Germinal center (tissue), 1 donor: ENCODE data around the gene SEC31A.
"Not testable (repeated sequence)": the region's sequence is repeated elsewhere in the genome, so short reads cannot be mapped to it uniquely, and the experiment has no call there.

Source experiments
- DNase-seq: peaks from one replicate; pipeline ENCODE4 v3.0.0; 2012; ENCODE audit warnings: mixed read lengths, low spot score

SEC31A gene

DNA sequence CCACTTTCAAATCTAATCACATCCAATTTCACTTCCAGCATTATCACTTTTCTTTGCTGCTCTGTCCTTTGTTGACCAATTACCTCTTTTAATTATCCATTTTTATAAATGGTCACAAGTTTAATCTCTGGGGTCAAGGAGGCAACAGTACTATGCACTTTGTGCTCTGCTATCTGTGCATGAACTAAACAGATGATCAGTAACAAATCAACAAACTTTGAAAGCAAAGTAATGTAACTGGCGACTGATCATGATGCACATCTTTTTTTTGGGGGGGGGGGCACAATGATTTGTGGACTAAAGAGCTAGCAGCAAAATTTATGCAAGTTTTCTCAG lies 1.5 kb upstream of the SEC31A start:
- DNase-seq, result no peak

DNA sequence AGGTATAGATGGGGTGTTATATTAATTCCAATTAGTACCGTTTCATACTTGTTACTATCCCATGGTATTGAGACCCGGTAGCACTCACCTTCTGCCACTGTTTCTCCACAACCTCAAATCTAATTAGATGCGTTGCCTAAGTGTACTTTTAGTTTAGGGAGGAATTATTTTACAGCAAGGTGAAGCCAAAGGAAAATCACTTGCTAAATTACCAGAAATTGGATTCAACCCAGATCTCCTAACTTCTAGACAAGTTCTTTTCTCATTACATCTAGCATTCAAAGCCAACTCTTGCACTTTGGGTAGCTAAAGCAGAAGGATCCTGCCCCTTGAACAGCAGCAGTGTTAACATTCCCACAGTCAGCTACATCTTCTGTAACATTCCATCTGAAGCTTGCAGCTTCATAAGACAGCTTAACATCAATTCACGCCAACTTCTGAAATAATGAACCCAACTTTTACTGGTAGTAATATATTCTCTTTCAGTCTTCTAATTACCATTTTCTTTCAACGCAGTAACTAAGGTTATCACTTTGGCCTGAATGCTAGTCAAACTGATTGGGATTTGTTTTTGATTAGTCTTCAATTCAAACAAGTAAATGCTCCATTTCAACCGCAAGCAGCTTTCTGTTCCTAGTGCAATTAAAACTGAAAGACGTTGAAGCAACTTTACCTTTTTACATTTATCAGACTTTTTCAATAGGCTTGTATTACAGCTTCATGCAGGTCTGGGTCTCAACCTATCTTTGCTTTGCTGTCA lies 934 bp upstream of the SEC31A start:
- DNase-seq, result no peak

DNA sequence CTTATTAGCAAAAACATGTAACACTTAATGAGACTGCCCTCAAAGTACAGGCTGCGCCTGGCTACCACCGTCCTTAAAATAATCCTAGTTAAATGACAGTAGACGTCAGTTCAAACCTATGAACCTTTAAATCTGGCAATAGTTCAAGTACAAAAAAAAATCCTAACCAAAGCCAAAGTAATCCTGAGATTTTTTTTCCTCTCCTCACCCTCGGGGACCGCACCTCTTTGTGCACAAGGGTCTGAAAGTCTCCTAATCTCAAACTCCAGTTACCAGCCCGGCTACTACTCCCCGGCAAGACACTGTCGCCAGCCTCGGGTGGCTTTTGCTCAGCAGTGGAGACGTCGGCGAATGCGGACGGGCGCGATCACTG lies 439 bp downstream of the SEC31A start:
- DNase-seq, result no peak

DNA sequence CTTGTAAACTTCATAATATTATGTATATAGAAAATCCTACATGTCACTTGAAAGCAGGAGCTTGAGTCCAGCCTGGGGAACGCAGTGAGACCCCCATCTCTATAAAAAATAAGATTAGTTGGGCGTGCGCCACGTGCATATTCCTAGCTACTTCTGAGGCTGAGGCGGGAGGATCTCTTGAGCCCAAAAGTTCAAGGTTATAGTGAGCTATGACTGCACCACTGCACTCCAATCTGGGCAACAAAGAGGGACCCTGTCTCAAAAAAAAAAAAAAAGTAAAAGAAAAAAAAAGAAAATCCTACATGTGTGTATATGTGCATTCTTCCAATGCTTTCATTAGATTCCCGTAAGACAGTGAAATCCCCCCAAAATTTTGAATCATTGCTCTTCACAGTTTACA lies 1.7 kb downstream of the SEC31A start:
- no peak for DNase-seq

DNA sequence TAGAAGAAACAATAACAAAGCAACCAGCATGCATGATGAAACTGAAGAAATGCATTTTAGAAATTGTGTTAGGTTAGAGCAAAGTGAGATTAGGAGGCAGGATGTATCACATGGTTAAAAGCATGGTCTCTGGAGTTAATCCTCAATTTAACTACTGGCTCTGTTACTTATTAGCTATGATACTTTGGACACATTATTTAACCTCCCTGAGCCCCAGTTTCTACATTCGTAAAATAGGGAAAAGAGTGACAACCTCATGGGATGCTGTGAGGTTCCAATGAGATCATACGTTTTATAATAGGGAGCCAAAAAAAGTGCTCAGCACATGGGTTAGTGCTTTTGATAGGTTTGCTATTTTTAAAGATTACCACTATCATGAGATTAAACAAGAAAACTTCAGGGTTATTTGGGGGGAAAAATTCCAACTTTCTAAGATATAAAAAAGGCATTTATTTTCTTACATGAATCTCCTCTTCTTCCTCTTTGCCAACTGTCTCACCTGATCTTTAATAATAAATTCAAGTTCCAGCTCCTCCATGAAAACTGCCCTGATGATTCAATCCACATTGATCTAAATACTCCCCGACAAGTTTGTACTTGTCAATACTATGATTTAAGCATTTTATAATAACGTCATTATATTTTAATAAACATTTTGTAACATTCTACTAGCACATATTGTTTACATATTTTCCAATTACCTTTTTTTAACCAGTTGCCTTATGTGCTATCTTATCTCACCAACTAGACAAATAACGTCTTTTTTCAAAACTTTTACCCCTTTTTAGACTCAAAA lies 4.6 kb downstream of the SEC31A start:
- DNase-seq, result no peak

DNA sequence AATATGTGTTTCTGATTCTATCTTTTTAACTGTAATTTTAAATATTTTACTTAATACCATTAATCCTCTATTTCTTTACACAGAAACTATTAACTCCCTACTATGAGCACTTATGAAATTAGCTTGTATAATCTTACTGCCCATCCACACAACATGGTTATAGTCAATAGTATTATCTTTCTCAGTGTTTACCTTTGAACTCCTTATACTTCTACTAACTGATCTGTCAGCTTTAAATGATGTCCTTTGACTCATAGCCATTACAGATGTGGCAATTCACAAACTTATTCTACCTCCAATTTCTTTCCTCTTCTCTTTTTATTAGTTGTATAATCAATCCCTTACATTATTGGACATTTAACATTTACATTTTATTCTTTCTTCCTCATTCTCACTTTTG lies 5.5 kb downstream of the SEC31A start:
- no peak for DNase-seq

DNA sequence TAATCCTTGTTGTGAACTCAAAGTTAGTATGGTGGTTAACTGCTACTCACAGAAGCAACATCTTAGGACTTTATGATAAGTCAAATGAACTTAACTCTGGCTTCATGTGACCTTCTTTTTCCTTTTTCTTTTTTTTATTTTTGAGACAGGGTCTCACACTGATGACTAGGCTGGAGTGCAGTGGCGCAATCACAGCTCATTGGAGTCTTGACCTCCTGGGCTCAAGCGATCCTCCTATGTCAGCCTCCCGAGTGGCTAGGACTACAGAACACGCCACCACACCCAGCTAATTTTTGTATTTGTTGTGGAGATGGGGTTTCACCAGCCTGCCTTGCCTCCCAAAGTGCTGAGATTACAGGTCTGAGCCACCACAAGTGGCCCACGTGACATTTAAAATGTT lies 22.4 kb downstream of the SEC31A start:
- no peak for DNase-seq

DNA sequence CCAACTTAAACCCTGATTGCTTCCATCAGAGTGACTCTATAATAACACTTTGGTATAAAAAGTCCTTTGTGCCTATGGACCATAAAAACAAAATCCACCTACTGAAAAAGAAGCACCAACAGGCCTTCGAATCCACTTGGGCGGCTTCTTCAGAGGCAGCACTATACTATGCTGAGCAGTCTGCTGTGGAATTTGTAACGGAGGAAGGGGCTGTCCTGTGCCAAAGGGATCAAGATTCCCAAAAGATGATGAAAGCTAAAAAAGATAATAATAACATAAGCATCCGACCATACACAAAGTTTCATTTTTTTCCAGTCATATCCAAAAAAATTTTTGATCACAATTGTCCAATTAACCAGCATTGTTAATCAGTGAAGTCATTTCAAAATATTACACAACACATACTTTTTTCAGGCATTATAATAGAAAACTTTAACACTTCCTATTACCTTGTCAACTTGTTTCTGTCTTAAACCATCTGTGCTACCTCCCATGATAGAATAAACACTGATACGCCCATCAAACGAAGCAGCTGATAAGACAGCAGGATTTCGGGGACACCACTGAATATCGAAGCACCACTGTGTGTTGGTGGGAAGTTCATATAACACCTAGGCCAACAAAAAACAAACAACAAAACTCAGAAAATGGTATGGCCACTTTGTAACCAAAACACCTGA lies 24.1 kb downstream of the SEC31A start:
- no peak for DNase-seq

DNA sequence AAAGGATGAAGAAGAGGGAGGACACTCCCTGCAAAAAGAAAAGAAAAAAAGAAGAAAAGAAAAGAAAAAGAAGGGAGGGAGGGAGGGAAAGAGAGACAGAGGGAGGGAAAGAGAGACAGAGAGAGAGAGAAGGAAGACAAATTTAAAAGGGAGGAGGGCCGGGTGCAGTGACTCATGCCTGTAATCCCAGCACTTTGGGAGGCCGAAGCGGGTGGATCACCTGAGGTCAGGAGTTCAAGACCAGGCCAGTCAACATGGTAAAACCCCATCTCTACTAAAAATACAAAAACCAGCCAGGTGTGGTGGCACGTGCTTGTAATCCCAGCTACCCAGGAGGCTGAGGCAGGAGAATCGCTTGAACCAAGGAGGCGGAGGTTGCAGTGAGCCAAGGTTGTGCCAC lies 24.9 kb downstream of the SEC31A start:
- DNase-seq, result not testable (repeated sequence)

DNA sequence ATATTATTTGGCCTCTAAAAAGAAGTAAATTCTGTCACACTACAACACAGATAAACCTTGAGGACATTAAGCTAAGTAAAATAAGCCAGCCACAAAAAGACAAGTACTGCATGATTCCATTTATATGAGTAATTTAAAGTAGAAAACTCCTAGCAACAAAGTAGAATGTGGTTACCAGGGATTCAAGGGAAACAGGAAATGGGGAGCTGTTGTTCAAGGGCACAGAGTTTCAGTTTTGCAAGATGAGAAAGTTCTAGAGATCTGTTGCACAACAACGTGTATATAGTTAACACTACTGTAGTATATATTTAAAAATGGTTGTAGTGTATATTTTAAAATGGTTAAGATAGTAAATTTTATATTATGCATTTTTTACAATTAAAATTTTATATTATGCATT lies 25.4 kb downstream of the SEC31A start:
- no peak for DNase-seq

DNA sequence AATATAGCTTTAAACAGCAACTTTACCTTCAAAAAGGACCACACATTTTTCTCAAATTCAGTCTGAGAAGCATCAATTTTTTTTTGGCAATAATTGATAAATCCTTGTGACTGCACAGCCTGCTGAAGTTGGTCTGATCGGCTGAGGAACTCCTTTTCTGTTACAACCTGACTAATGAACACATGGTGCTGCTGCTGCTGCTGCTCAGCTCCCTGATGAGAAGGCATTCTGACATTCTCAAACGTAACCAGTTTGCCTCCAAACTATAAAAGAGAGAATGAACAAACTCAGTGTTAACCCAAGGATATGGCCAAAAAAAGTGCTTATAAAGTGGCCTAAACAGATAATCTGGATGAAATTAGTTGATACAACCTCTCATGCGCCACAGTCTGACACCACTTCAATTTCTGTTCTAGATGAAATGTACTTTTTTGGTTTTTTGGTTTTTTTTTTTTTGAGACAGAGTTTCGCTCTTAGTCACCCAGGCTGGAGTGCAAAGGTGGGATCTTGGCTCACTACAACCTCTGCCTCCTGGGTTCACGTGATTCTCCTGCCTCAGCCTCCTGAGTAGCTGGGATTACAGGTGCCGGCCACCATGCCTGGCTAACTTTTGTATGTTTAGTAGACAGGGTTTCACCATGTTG lies 26.5 kb downstream of the SEC31A start:
- DNase-seq, result no peak

DNA sequence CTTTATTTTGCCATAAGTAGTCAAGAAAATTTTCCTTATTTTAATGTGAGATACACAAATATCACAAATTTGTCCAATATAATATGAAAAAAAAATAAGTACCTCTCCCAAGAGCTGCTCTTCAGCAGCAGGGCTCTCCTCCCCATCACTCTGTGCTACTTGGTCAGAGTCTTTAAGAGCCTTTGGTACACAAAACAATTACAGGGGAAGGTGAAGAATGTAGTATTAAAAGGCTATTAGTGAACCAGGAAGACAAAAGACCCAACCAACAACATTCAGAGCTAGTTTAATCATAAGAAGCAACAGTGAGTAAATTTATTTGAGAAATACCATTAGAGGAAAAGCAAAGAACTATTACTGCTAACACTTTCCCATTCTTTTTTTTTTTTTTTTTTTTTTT lies 29.4 kb downstream of the SEC31A start:
- no peak for DNase-seq

DNA sequence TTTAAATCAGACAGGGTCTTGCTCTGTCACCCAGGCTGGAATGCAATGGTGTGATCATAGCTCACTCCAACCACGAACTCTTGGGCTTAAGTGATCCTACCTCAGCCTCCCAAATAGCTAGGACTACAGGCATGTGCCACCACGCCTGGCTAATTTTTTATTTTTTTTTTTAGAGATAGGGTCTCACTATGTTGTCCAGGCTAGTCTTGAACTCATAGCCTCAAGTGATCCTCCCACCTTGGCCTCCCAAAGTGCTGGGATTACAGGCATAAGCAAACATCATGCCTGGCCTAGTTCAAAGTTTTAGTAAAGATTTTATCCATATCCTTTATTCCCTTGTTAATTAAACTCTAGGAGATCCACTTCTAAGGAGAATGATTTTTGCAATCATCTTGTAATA lies 30.5 kb downstream of the SEC31A start:
- not testable (repeated sequence) for DNase-seq

DNA sequence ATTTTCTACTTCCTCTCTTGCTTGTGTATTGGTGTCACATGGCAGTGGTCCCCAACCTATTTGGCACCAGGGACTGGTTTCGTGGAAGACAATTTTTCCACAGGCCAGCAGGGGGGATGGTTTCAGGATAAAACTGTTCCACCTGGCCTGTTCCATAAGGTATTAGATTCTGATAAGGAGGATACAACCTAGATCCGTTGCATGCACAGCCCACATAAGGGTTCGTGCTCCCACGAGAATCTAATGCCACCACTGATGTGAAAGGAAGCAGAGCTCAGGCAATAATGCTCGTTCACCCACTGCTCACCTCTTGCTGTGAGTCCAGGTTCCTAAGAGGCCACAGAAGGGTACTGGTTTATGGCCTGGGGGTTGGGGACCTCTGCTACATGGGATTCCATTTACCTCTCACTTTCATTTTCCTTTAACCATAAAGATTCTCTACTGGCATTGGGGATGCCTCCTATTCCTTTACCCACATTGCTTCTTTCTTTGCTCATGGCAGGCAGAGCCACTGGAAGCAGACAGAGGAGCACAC lies 38.1 kb downstream of the SEC31A start:
- no peak for DNase-seq

DNA sequence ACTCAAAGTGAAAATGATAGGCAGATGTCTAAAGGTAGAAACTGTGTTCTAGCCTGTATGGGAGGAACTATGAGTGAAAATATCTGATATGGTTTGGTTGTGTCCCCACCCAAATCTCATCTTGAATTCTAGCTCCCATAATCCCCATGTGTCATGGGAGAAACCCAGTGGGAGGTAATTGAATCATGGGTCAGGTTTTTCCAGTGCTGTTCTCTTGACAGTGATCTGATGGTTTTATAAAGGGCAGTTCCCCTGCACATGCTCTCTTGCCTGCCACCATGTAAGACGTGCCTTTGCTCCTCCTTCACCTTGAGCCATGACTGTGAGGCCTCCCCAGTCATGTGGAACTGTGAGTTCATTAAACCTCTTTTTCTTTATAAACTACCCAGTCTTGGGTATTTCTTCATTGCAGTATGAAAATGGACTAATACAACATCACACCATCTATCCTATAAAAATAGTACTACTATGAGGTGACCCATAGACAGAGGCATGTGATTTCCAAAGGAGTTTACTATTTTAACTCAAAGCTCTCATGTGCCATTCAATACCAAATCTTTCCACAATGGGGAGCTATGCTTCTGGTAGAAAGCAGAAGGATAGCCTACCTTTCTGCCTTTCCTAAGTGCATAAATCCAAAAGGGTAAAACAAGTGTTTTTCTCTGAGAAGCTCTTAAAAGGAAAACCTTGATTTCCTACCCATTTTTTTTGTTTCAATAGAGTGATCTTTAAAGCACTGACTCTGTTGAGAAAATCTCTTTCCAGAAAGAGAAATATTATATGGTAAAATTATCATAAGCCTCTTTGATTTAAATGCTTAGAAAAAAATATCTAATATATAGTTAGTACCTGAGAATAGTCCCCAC lies 38.8 kb downstream of the SEC31A start:
- DNase-seq, result no peak

DNA sequence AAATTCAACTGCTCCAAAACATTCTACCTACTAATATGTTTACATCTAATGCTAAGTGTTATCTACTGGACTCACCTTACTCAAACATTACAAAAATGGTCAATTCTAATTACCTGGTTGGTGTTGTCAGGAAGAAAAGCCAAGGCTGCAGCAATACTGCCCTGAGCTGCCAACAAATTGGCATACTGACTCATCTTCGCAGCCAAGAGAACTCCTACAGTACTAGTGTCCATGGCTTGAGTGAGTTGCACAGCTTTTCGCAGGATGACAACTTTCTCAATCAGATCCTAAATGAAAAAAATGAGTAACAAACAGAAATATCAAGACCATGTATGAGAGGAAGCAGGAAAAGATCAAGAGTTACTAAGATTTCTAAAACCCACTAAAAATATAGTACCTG lies 39.6 kb downstream of the SEC31A start:
- DNase-seq, result no peak

DNA sequence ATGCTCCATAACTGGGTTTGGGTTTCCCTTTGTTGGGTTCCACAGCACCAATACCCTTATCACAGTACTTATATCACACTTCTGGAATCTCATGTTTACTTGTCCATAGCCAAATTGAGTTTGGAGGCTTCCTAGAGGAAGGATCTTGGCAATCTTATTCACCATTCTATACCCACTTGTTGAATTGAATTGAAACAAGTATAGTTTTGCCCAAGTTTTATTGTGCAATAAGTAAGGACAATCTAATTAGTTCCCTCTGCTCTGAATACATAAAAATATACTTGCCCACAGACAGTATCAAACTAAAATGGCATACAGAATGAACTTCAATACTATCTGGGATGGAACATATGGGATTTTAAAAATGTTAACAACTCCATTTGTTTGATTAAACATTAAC lies 40.3 kb downstream of the SEC31A start:
- DNase-seq, result no peak

DNA sequence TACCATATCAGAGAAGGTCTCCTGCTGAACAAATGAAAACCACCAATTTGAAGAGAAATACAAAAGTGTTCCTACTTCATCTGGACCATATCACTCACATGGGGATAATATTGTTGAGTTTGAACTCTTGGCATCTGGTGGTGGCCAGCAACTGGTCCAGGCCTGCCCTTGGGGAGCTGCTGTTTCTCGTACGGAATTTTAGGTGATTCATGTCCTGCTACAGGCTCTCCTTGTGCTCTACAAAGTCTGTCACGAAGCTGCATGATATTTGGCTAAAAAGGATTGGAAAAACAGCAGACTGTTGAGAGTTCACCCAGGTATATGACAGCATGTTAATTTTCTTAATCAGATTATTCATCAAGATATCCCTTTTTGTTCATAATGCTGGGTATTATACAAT lies 42.2 kb downstream of the SEC31A start:
- DNase-seq, result no peak

DNA sequence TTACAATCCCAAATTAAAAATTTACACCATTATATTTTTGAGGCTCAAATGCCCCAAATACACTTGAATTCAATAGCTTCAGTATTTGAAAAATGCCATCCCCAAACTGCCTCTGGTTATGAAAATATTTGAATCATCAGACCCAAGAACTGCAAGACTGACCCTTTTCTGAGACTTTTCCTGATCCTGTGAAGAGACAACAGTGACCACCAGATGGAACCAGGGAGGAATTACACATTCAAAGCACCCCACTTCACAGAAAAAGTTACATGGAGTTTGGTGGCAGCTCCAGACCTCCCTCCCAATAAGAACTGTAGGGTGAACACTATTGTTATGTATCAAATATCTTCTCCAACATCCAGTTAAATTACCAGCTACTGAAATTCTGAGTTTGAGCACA lies 48.4 kb downstream of the SEC31A start:
- DNase-seq, result no peak

DNA sequence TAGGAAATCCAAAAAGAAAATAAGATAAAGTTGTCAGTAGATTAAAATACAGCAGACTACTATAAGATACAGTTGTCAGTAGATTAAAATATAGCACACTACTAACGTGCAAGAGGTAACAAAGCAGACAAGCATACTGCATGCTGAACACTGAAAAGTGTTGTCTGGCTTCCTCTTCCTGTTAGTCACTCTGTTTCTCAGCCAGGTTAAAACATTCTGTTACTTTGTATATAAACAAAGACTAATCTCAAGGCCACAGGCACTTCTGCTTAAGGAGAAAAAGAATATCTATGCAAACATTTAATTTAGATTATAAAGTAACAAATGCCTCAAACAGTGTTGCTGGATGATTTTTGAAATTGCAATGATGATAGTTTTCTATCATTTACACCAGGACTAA lies 51.3 kb downstream of the SEC31A start:
- DNase-seq, result no peak

DNA sequence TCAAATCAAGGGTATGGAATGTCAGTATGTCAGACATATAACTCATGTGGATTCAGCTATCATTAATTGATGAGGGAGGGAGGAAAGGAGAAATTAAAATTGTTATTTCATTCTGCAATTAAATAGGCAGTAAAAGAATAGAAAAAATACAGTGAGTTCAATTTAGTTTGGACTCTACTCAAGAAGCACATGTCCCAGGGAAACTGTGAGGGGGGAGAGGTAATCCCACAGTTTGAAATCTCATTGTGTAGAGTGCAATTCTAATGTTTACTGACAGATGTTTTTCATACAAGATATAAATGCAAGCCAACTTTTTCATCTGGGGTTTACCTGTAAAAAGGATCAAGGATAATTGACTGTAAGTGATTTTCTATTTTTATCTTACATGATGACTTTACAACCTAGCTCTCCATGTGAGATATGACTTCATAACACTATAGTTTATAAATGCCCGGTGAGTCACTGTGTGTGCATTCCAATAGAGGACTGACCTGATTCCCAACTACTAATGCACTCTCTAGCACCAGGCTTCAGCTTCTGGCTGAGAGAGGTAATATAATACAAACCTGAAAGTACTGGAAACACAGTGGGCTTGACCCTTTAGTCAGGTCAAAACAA lies 57.1 kb downstream of the SEC31A start:
- DNase-seq, result no peak
